Lower lobe of right lung (tissue), 2 donors: ENCODE measurements around the gene CRIP2. TPM values are rescaled to one million over a fixed set of nuclear protein-coding genes. Genes with fewer than 3 reads are reported as not detected.
A peak's percentile ranks its signal among the peaks of the same experiment; 100 is the strongest.

Source experiments
- ATAC-seq, 2 donors: fragments of 200-7000 bp; cut with Tn5 transposase; one replicate each; pipeline ENCODE4 v1.9.1; 2020 to 2022; ENCODE audit warnings: mild to moderate bottlenecking in 2 of 2, moderate library complexity in 2 of 2
- DNase-seq: peaks from one replicate; pipeline ENCODE4 v3.0.0-alpha.2; 2020
- H3K27ac ChIP-seq: fragments of 200-600 bp; one replicate; pipeline ENCODE4 v1.8.0; 2022
- H3K27me3 ChIP-seq: fragments of 200-600 bp; one replicate; pipeline ENCODE4 v1.8.0; 2022; ENCODE audit warnings: low read depth
- H3K36me3 ChIP-seq: fragments of 200-600 bp; one replicate; pipeline ENCODE4 v1.8.0; 2022; ENCODE audit warnings: mild to moderate bottlenecking
- H3K4me1 ChIP-seq: fragments of 200-600 bp; one replicate; pipeline ENCODE4 v1.8.0; 2022
- H3K4me3 ChIP-seq: fragments of 200-600 bp; one replicate; pipeline ENCODE4 v1.8.0; 2022; ENCODE audit warnings: mild to moderate bottlenecking
- H3K9me3 ChIP-seq: fragments of 200-600 bp; one replicate; pipeline ENCODE4 v1.8.0; 2022
- intact Hi-C: fragments of 100-400 bp; cut with DNase I; formaldehyde crosslinking; loops from one replicate; pipeline ENCODE4 v1.11.0; 2022
- total RNA-seq: library from RNA; stranded (reverse); fragmentation: NEBNext Ultra II Directional; extraction: Animal tissue kit (Norgen Biotek cat#: 25700); gene quantifications from one replicate; pipeline ENCODE4 v1.2.1, GENCODE V29; 2021
- TF ChIP-seq, protein P1 (sequence below): fragments of 200-600 bp; IDR thresholded peaks from one replicate; pipeline ENCODE4 v1.8.0; 2022; ENCODE audit warnings: antibody characterized with exemption, mild to moderate bottlenecking
- donor health status: DM: no; HTN: yes; CAD: no; lungs with severe emphysema.

Gene CRIP2
- total RNA-seq, 1 donor from 2014 or later: 143 TPM

DNA sequence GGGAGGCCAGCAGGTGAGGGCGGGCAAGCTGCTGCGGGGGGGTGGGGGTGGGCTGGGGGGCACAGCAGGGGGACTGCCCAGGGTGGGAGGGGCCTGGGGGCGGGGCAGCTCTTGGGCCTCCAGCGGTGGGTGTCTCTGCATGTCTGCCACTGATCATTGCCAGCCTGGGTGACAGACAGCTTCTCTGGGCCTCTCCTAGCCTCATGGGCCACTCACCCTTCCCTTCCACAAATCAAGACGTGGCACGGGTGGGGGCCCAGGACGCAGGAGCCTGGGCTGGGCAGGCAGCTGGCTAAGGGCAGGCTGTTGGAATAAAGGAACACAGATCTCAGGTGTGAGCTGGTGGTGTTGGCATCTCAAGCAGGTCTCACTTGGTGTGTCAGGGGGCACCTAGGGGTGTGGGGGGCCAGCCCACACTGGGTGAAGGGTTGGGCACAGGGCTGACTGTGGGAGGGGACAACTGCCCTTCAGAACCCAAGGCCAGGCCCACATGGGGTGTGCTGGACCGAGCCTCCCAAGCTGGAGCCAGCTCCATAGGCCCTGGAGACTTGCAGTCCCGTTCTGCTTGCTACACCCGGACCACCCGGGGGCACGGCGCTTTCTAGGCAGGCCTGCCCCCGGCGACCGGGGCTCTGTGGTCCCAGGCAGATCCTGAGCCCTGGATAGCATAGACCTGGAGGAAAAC lies 19.4 kb downstream of the CRIP2 start:
- Histone ChIP-seq H3K9me3 (no peaks in the 10 kb centered on the region), H3K27me3 (no peaks in the 10 kb centered on the region), H3K4me3 (no peak overlapping the region), H3K4me1 (peaks cover 9% of the 10 kb centered on the region), H3K36me3 (peaks cover 9% of the 10 kb centered on the region), H3K27ac (no peak overlapping the region)
- no peak for ATAC-seq
- TF ChIP-seq, protein P1, sequence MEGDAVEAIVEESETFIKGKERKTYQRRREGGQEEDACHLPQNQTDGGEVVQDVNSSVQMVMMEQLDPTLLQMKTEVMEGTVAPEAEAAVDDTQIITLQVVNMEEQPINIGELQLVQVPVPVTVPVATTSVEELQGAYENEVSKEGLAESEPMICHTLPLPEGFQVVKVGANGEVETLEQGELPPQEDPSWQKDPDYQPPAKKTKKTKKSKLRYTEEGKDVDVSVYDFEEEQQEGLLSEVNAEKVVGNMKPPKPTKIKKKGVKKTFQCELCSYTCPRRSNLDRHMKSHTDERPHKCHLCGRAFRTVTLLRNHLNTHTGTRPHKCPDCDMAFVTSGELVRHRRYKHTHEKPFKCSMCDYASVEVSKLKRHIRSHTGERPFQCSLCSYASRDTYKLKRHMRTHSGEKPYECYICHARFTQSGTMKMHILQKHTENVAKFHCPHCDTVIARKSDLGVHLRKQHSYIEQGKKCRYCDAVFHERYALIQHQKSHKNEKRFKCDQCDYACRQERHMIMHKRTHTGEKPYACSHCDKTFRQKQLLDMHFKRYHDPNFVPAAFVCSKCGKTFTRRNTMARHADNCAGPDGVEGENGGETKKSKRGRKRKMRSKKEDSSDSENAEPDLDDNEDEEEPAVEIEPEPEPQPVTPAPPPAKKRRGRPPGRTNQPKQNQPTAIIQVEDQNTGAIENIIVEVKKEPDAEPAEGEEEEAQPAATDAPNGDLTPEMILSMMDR: no peak
- DNase-seq: peak; percentile 45
- intact Hi-C loops: no loop called here

DNA sequence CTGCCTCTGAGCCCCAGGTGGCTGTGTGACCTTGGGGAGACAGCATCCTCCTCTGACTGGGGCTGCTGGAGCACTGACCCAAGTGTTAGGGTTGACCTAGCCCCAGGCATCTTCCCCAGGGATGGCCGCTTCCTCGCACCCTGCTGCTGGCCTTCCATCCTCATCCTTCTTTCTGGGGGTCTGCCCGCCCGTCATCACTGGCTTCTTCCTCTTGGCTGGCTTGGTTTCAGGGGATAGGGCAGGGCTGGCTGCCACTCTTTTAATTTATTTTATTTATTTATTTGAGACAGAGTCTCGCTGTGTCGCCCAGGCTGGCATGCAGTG lies 19.9 kb downstream of the CRIP2 start:
- no peaks in the 10 kb centered on the region for H3K9me3 ChIP-seq
- no peaks in the 10 kb centered on the region for H3K27me3 ChIP-seq
- H3K4me3 ChIP-seq: no peak overlapping the region
- TF ChIP-seq, protein P1: no peak
- H3K36me3 ChIP-seq: peaks cover 14% of the 10 kb centered on the region
- ATAC-seq (no peak), DNase-seq (peak; percentile 32)
- H3K27ac ChIP-seq: no peak overlapping the region
- intact Hi-C loops: no loop called here
- peaks cover 4% of the 10 kb centered on the region for H3K4me1 ChIP-seq

DNA sequence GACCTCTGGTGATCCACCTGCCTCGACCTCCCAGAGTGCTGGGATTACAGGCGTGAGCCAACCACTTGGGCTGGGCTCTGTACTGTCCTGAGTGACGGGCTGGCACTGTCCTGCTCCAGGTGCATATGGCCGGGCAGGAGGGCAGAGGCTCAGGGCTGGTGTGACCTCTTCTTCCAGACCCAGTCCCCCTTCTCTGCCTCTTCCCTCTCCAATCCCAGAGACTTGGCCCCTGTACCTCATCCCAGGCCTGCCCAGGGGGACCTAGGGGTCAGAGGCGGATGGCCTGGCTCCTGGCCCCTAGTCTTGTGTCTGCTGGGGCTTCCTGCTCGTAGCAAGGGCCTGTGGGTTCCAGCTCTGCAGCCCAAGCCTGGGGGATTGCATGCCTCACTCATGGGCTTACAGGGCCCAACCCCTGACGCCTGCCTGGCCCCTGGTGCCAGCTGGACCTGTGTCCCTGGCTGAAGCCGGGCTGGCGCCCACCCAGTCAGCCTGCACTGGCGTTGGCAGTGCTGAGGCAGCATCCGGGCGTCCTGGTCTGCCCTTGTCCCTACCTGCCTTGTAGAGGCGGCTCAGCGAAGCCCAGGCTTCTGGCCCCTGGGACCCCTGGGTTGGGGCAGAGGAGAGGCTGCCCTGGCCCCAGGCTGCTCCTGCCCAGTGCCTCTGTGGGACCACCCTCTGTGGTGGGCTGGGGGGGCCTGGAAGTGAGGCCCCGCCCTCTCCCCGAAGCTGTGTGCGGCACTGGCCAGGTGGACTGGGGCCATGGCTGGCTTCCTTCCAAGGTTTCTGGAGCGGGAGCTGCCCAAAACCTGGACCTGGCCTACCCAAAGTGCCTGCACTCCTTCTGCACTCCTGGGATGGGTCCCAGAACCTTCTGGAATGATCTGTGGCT lies 20.7 kb downstream of the CRIP2 start:
- intact Hi-C loops: no loop called here
- no peak for ATAC-seq
- no peak overlapping the region for H3K4me3 ChIP-seq

DNA sequence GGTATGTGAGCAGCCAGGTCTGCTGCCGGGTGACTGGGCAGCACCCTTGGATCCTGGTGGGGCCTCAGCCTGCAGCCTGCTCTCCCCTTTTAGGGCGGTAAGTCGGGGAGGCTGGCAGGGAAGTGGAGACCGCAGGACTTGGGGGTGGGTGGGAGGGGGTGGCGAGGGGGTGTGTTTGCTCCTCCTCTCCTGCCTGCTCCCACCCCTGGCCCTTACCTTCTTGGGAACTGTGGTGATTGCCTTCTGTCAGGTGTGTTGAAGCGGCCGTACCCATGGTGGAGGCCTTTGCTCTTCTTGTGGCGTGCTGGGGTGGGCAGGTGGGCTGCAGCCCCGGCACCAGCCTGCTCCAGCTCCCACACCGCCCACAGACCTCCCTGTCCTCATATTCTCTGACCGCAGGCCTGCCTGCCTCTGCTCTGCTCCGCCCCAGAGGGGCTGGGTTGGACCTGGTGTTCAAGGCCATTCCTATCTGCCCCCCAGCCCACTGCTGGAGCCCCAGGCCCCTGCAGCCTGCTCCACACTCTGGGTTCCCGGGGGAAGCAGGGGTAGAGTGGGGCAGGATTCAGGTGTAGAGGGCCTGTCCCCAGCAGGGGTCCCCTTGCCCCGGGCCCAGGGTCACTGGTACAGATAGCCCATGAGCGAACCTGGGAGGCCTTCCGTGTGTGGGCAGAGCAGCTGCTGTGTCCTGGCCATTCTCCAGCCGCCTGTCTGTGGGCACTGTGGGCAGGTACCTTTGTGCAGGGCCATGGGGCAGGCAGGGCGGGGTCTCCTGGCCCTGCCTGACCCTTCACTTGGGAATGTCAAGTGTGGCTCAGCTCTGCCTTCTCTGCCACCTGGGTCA lies 21.6 kb downstream of the CRIP2 start:
- no peak overlapping the region for H3K27ac ChIP-seq
- no peak overlapping the region for H3K4me3 ChIP-seq
- DNase-seq: peak; percentile 39
- no peaks in the 10 kb centered on the region for H3K4me1 ChIP-seq
- no peaks in the 10 kb centered on the region for H3K9me3 ChIP-seq
- TF ChIP-seq, protein P1: no peak
- no peak for ATAC-seq
- peaks cover 14% of the 10 kb centered on the region for H3K36me3 ChIP-seq
- intact Hi-C loops: no loop called here
- H3K27me3 ChIP-seq: no peaks in the 10 kb centered on the region

More for the DNA sequence above, 20.7 kb downstream of the CRIP2 start:
- no peaks in the 10 kb centered on the region for H3K9me3 ChIP-seq
- H3K27me3 ChIP-seq: no peaks in the 10 kb centered on the region
- peaks cover 14% of the 10 kb centered on the region for H3K36me3 ChIP-seq
- TF ChIP-seq, protein P1: no peak
- H3K4me1 ChIP-seq: no peaks in the 10 kb centered on the region
- peak; percentile 46 for DNase-seq
- no peak overlapping the region for H3K27ac ChIP-seq

DNA sequence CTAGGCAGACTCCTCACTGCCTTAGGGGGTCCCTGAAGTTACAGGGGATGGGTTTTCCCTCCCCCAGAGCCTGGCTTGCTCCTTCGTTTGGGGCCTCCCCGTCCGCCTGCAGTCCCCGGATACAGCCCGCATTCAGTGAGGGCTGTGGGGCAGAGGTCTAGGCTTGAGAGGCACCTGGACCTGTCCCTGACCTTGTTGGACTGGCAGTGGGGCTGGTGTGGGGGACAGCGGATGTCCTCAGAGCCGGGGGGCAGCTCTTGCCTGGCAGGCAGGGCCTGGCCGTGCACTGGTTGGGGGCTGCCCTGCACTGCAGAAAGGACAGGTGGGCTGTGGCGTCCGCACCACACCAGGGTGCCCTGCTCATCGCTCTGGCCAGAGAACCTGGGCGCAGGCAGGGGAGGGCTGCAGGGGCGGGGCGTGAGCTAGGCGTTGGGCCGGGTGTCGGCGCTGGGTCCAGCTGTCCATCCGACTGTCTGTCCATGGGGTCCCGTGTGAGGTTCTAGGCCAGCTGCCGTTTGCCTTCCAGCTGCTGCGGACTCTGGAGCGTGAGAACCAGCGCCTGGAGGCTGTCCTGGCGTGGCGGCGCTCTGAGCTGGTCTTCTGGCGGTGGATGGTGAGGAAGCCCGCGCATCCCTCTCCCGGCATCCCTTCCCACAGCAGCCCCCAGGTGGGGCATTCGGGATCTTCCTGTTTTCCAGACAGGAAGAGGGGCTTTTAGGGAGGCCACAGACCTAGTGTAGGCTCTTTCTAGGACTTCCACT lies 22.4 kb downstream of the CRIP2 start:
- intact Hi-C loops: no loop called here
- H3K36me3 ChIP-seq: peaks cover 14% of the 10 kb centered on the region
- H3K9me3 ChIP-seq: no peaks in the 10 kb centered on the region
- H3K27me3 ChIP-seq: no peaks in the 10 kb centered on the region
- TF ChIP-seq, protein P1: no peak
- no peak for ATAC-seq
- H3K4me1 ChIP-seq: no peaks in the 10 kb centered on the region
- H3K4me3 ChIP-seq: no peak overlapping the region
- DNase-seq: peak; percentile 44
- no peak overlapping the region for H3K27ac ChIP-seq
